Right atrium auricular region (tissue), 2 donors: Measurements from ENCODE around the gene PHF21B. TPM values are rescaled to one million over a fixed set of nuclear protein-coding genes. Genes with fewer than 3 reads are reported as not detected.

Source experiments
- DNase-seq: peaks from one replicate; pipeline ENCODE4 v3.0.0-alpha.2; 2019; ENCODE audit warnings: low spot score
- H3K27ac ChIP-seq, 2 donors: fragments of 200-600 bp; sonication (generic); 1 replicate in 1 of 2; 2 replicates in 1 of 2; pipeline ENCODE4 v1.5.1; 2016 to 2019
- H3K27me3 ChIP-seq, 2 donors: fragments of 200-600 bp; sonication (generic); one replicate each; pipeline versions ENCODE4 v1.5.1 to v1.6.0; 2017 to 2019
- H3K36me3 ChIP-seq: fragments of 200-600 bp; sonication (generic); one replicate; pipeline ENCODE4 v1.5.1; 2016
- H3K4me1 ChIP-seq, 2 donors: fragments of 200-600 bp; sonication (generic); one replicate each; pipeline versions ENCODE4 v1.5.1 to v1.6.0; 2017 to 2019
- H3K4me3 ChIP-seq, 2 donors: fragments of 200-600 bp; sonication (generic); 1 replicate in 1 of 2; 2 replicates in 1 of 2; pipeline ENCODE4 v1.5.1; 2017 to 2019; ENCODE audit warnings: mild to moderate bottlenecking in 1 of 2, moderate library complexity in 1 of 2
- H3K9me3 ChIP-seq, 2 donors: fragments of 200-600 bp; sonication (generic); one replicate each; pipeline ENCODE4 v1.5.1; 2019
- total RNA-seq, 2 donors: library from RNA; depleted of rRNA; stranded (reverse); fragments of >200 nt; gene quantifications; one replicate each; pipeline ENCODE4 v1.1.0, GENCODE V29; 2016
- TF ChIP-seq, protein P1 (sequence below), 2 donors: fragments of 200-600 bp; sonication (generic); IDR thresholded peaks; one replicate each; pipeline ENCODE4 v1.5.1; 2019; ENCODE audit warnings: antibody characterized with exemption in 2 of 2

PHF21B gene
- total RNA-seq, 2 donors from 2014 or later = 1.4 to 2.2 TPM

DNA sequence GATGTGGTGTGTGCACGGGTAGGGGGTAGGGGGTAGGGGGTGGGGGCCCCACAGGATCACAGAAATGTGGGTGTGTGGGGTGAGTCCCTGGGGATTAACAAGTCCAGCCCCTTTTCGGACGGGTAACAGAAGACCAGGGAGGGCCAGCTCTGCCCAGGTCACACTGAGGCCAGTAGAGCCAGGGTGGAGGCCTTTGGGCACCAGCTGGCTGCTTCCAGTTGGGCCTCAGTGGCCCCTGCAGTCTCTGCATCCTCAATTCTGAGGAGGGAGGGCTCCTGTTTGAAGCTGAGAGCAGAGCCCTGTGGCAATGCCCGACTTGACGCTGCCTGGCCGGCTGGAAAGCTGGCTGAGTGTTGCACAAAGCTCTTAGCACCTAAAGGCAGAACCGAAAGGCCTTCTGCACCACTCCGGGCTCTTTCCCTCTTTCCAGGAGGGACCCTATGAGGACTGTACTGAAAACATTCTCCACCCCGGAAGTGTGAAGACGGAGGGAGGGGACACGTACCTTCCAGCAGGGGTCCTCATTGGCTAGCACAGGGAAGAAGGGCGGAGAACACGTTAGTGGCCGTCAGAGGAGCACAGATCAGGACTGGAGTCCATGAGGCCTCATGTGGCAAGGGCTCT is 120.4 kb downstream of the PHF21B start:
- Histone ChIP-seq H3K27ac (no peak overlapping the region), H3K27me3 (no peaks in the 10 kb centered on the region), H3K4me3 (no peak overlapping the region), H3K9me3 (no peaks in the 10 kb centered on the region), H3K4me1 (no peaks in the 10 kb centered on the region), H3K36me3 (no peaks in the 10 kb centered on the region)
- no peak for DNase-seq
- TF ChIP-seq, protein P1, sequence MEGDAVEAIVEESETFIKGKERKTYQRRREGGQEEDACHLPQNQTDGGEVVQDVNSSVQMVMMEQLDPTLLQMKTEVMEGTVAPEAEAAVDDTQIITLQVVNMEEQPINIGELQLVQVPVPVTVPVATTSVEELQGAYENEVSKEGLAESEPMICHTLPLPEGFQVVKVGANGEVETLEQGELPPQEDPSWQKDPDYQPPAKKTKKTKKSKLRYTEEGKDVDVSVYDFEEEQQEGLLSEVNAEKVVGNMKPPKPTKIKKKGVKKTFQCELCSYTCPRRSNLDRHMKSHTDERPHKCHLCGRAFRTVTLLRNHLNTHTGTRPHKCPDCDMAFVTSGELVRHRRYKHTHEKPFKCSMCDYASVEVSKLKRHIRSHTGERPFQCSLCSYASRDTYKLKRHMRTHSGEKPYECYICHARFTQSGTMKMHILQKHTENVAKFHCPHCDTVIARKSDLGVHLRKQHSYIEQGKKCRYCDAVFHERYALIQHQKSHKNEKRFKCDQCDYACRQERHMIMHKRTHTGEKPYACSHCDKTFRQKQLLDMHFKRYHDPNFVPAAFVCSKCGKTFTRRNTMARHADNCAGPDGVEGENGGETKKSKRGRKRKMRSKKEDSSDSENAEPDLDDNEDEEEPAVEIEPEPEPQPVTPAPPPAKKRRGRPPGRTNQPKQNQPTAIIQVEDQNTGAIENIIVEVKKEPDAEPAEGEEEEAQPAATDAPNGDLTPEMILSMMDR (IDR thresholded peaks at IDR 0.05) = peak in 1 of 2 donors; percentile 22

DNA sequence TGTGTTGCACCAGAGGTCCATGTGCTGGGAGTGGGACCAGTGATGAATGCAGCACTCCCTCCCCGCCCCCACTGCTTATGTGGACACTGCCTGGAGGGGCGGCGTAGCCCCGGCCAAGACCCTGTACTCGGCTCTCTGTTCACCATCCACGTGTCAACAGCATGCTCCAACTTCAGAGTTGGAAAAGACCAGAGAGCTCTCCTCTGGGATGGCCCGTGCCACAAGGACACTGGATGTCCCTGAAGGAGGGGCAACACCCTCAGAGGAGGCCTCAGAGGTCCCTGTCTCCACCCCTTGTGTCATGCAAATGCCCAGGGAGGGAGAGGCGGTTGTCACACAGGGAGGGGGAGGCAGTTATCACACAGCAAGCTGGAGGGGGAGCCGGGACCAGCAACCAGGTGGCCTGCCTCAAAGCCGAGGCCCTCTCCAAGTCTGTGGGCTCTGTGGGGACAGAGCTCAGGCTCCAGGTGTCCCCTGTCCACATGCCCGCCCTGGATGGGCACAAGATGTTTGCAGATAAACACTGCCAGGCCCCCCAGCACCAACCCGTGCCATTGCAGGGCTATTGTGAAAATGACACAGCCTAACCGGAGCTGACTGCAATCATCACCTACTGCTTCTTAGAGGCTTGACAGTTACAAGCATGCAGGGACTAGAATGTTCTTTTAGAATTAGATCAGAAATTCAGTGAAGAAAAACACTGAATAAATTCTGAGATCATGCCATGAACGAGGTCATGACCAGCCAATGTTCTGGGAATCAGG is 121.1 kb downstream of the PHF21B start:
- Histone ChIP-seq H3K36me3 (no peaks in the 10 kb centered on the region), H3K9me3 (no peaks in the 10 kb centered on the region), H3K4me3 (no peak overlapping the region), H3K27me3 (no peaks in the 10 kb centered on the region), H3K27ac (no peak overlapping the region), H3K4me1 (no peaks in the 10 kb centered on the region)
- TF ChIP-seq, protein P1 (IDR thresholded peaks at IDR 0.05) = no peak
- no peak for DNase-seq

DNA sequence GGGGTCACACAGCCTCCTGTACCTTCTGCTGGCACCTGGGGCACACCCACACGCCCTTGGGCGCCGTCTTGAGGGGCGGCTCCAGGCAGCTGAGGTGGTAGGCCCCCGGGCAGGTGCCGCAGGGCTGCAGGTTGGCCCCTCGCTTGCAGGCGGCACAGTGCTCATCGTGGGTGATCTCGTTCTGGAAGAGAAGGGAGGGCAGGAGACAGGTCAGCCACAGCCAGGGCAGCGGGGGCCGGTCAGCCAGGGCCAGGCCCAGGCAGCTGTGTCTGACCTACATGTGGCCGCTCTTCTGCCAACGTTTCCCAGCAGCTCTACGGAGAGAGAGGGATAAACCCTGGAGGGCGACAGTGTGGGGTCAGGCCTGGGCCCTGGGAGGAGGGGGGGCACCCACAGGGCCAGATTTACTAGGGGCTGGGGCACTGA is 121.9 kb downstream of the PHF21B start:
- Histone ChIP-seq H3K36me3 (no peaks in the 10 kb centered on the region), H3K4me1 (no peaks in the 10 kb centered on the region), H3K4me3 (no peak overlapping the region), H3K27me3 (no peaks in the 10 kb centered on the region), H3K9me3 (no peaks in the 10 kb centered on the region), H3K27ac (no peak overlapping the region)
- no peak for DNase-seq
- TF ChIP-seq, protein P1 (IDR thresholded peaks at IDR 0.05) = no peak

DNA sequence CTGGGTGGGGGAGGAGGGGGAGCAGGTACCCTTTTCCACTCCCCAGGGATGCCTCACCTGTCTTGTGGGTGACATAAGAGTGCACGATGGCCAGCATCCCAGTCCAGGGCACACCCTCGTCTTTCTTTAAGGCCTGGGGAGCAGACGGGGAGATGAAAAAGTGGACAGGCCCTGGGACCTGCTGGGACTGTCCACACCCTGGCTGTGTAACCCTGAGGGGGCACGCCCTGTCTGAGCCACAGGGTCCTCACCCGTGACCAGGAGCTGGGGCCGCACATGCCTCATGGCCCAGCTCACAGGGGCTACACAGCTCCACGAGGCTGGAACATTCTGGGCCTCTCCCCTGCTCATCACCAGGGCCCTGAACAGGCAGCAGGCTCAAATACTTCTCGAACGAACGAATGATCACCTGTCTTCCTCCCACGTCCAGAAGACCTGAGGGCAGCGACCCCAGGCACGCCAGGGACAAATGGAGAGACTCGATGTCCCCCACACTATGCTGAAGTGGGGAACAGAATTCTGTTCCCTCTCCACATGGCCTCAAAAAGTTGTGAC is 123.9 kb downstream of the PHF21B start:
- Histone ChIP-seq H3K4me1 (no peaks in the 10 kb centered on the region), H3K36me3 (no peaks in the 10 kb centered on the region), H3K4me3 (no peak overlapping the region), H3K9me3 (no peaks in the 10 kb centered on the region), H3K27ac (no peak overlapping the region), H3K27me3 (no peaks in the 10 kb centered on the region)
- TF ChIP-seq, protein P1 (IDR thresholded peaks at IDR 0.05) = no peak
- no peak for DNase-seq

DNA sequence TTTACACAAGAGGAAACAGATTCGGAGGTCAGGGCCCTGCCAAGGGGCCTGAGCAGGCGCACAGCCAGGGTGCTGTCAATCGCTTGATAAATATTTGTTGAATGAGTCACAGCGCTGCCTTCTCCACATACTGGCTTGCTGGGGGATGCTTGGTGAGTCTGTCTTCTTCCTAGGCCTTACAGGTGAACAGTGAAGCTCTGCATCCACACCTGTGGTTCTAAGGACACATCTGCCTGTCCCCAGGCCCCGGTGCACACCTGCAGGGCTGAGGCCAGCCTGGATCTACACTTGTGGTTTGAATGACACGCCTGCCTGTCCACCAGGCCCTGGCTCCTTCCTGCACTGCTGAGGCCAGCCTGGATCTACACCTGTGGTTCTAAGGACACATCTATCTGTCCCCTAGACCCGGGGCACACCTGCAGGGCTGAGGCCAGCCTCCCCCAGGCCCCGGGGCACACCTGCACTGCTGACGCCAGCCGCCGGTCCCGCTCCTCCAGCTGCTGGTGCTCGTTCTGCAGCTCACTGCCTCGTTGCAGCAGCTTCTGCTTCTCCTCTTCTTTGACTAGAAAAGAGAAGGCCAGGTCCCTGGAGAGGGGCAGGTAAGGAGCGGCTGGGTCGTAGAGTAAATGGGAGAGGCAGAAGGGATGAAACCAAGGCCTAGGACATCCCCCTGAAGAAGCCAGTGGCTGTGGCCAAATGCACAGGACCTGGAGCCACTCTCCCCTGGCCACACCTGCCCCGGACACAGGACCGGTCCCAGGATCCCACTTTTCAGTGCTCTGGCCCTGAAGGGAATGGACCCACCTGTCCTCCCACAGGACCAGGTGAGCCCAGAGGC is 124.6 kb downstream of the PHF21B start:
- Histone ChIP-seq H3K36me3 (no peaks in the 10 kb centered on the region), H3K4me3 (no peak overlapping the region), H3K4me1 (no peaks in the 10 kb centered on the region), H3K27ac (no peak overlapping the region), H3K9me3 (no peaks in the 10 kb centered on the region), H3K27me3 (no peaks in the 10 kb centered on the region)
- TF ChIP-seq, protein P1 (IDR thresholded peaks at IDR 0.05) = no peak
- DNase-seq = no peak
